Large intestine (tissue), 3 donors: ENCODE results near the gene TJP1. TPM values are rescaled to one million over a fixed set of nuclear protein-coding genes. Genes with fewer than 3 reads are reported as not detected.

Experiments used
- DNase-seq, 2 donors: peaks; one replicate each; pipeline versions ENCODE4 v3.0.0 to v3.0.0-alpha.2; 2013
- H3K27ac ChIP-seq: one replicate; pipeline ENCODE4 v1.5.1; 2013; ENCODE audit warnings: low read length
- H3K27me3 ChIP-seq: 2 replicates; pipeline ENCODE4 v1.6.1; 2013; ENCODE audit warnings: low read length; ENCODE audit not compliant: control insufficient read depth, insufficient read depth
- H3K36me3 ChIP-seq: 2 replicates; pipeline ENCODE4 v1.6.1; 2013; ENCODE audit warnings: low read length; ENCODE audit not compliant: control insufficient read depth, insufficient read depth
- H3K4me1 ChIP-seq: one replicate; pipeline ENCODE4 v1.6.1; 2013; ENCODE audit warnings: low read length; ENCODE audit not compliant: control insufficient read depth, insufficient read depth
- H3K4me3 ChIP-seq: one replicate; pipeline ENCODE4 v1.5.1; 2013; ENCODE audit warnings: low read length
- H3K9me3 ChIP-seq: one replicate; pipeline ENCODE4 v1.6.1; 2013; ENCODE audit warnings: mild to moderate bottlenecking, low read depth, low read length, moderate library complexity; ENCODE audit not compliant: control insufficient read depth
- WGBS: methylation state at CpG from one replicate; pipeline ENCODE4 v1.1.5; 2013; ENCODE audit warnings: low lambda C conversion rate; ENCODE audit not compliant: insufficient coverage; 5-methylcytosine and 5-hydroxymethylcytosine counted together
- polyA plus RNA-seq: library from polyadenylated mRNA; unstranded; fragments of 120-200 nt; gene quantifications from one replicate; pipeline ENCODE4 v1.2.1, GENCODE V29; 2013

The TJP1 gene
- polyA plus RNA-seq, 1 donor: 62.9 TPM

DNA sequence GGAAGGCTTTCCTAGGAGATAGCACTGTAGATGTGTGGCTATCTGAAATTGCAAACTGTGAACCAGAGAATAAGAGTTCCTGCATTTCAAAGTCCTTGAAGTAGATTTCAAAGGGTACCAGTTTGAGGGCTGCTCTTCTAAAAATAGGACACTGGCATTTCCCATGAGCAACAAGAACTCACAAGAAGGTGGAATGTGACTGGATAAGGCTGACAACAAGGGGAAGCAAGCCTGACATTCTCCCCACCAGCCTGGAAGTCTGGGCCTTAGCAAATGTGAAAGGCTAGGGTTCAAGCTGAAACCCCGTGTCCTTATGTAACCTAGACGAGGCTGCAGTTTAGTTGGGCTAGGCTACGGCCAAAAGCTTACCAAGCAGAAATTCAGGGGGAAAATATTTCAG lies 18.7 kb upstream of the TJP1 start:
- 100% methylated on average over 2 of the region's 3 CpGs for WGBS
- no peaks in the 10 kb centered on the region for H3K36me3 ChIP-seq
- H3K4me3 ChIP-seq: no peak overlapping the region
- no peaks in the 10 kb centered on the region for H3K4me1 ChIP-seq
- H3K27me3 ChIP-seq: no peaks in the 10 kb centered on the region
- DNase-seq: no peak
- H3K27ac ChIP-seq: no peak overlapping the region
- no peaks in the 10 kb centered on the region for H3K9me3 ChIP-seq

DNA sequence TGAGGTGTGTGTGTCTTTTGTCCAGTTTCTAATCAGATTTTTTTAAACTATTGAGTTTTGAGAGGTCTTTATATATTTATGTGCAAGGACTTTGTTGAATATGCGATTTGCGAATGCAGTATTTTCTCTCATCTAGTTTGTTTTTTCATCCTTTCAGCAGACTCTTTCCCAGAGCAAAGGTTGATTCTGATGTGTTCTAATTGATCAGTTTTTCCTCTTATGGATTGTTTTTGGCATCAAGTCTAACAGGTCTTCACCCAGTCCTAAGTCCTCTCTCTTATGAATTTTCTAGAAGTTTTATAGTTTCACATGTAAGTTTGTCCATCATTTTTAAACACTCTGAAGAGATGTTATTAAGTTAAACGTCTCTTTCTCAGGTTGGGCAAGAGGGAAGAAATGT lies 17.8 kb upstream of the TJP1 start:
- no peaks in the 10 kb centered on the region for H3K9me3 ChIP-seq
- H3K27ac ChIP-seq: no peak overlapping the region
- H3K36me3 ChIP-seq: no peaks in the 10 kb centered on the region
- no peak overlapping the region for H3K4me3 ChIP-seq
- no peak for DNase-seq
- no peaks in the 10 kb centered on the region for H3K4me1 ChIP-seq
- H3K27me3 ChIP-seq: no peaks in the 10 kb centered on the region
- 100% methylated on average over 1 of the region's 3 CpGs for WGBS

DNA sequence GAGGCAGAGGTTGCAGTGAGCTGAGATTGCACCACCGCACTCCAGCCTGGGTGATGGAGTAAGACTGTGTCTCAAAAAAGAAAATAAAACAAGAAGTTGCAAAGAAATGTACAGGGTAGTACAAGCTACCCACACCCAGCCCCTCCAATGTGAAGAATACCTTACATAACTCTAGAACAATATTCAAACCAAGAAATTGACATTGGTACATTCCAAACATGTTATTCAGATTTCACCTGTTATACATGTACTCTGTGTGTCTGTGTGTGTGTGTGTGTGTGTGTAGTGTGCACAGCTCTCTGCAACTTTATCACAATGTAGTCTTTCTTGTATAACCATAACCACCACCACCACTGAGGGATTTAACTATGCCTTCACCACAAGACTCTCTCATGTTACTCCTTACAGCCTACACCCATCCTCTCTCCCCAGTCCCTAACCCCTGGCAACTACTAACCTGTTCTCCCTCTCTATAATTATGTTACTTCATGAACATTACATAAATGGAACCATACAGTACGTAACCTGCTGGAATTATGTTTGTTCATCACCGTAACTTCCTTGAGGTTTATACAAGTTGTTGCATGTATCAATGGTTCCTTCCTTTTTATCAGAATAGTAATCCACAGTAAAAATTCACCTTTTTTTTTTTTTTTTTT lies 16.2 kb upstream of the TJP1 start:
- no peaks in the 10 kb centered on the region for H3K4me1 ChIP-seq
- WGBS: no CpG with 5 or more reads among the region's 3 CpGs
- H3K36me3 ChIP-seq: no peaks in the 10 kb centered on the region
- no peak overlapping the region for H3K4me3 ChIP-seq
- H3K27me3 ChIP-seq: no peaks in the 10 kb centered on the region
- DNase-seq: no peak
- no peak overlapping the region for H3K27ac ChIP-seq
- no peaks in the 10 kb centered on the region for H3K9me3 ChIP-seq

DNA sequence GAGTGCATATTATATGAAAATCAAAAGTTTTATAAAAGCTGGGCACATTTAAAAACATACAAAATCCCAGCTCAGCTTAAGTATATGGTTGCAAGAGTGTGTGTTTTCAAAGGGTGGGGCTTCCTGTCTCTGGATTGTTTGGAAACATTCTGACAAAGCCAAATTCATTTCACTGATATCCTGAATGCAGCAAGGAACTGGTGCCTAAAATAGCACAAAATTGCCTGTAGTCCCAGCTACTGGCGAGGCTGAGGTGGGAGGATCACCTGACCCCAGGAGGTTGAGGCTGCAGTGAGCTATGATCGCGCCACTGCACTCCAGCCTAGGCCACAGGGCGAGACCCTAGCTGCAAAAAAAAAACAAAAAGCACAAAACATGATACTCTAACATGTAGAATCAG lies 13.0 kb upstream of the TJP1 start:
- Histone ChIP-seq H3K36me3 (no peaks in the 10 kb centered on the region), H3K9me3 (no peaks in the 10 kb centered on the region), H3K27me3 (no peaks in the 10 kb centered on the region), H3K4me3 (no peak overlapping the region), H3K4me1 (no peaks in the 10 kb centered on the region), H3K27ac (no peak overlapping the region)
- no peak for DNase-seq
- WGBS: no CpG with 5 or more reads among the region's 4 CpGs

DNA sequence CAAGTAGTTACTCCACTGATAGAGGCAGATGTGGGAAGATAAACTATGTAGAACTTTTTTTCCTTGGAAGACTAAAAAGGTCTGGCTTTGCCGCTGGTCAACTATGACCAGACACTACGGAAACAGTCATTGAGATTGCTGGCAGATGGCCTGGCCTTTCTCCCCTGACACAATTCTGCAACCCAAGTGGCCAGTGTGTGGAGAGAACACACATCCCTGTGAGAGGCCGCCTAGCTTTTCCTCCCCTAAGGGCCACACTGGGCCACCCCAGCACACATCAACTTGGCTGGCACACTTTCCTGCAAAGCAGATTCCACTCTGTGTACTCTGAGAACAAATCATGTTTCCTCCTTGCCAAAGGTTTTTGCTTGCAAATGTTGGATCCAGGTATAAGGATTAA lies 10.4 kb upstream of the TJP1 start:
- Histone ChIP-seq H3K27ac (no peak overlapping the region), H3K4me1 (no peaks in the 10 kb centered on the region), H3K9me3 (no peaks in the 10 kb centered on the region), H3K4me3 (no peak overlapping the region), H3K27me3 (no peaks in the 10 kb centered on the region), H3K36me3 (no peaks in the 10 kb centered on the region)
- WGBS: no CpG with 5 or more reads among the region's 3 CpGs
- DNase-seq: no peak

DNA sequence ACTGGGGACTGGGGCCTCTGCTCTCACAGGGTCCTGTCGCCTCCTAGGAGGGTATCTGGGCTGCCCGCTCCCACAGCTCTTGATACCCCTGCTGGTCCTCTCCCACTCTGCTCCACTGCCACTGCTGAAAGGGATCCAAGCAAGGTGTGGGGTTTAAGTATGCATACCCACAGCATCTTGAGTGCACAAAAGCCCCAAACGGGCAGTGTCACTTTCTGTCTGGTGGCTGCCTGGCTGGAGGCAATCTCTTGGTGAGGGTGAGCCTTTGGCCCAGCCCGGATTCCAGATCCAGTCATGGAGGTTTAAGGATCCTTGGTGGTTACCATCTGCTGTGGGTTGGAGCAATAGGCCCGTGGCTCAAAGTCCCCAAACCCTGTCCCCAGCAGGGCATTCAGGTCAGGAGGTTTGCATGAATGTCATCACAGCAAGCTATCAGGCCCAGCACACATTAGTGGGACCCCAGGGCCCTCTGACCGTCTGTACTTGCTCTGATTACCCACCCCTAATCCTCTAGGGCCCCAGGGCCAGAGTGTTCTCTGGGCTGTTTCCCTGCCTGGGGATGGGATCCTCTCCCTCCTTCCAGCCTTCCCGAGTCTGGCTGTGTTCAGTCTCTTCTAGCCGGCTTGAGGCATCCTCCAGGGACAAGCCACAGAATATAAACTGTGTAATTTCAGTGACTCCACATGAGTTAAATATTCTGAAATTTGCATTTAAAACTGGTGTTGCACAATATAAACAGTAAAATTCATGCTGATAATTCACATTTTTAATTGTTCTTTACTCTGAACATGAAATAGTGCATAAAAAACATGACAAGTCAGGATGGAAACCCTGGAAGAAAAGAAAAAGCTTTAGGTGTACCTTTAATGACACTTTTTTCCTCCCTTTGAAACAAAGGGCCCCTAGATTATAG lies 4.9 kb upstream of the TJP1 start:
- Histone ChIP-seq H3K27ac (no peak overlapping the region), H3K4me1 (peaks cover 4% of the 10 kb centered on the region), H3K27me3 (no peaks in the 10 kb centered on the region), H3K36me3 (no peaks in the 10 kb centered on the region), H3K4me3 (no peak overlapping the region), H3K9me3 (no peaks in the 10 kb centered on the region)
- no peak for DNase-seq
- no CpG with 5 or more reads among the region's 8 CpGs for WGBS

DNA sequence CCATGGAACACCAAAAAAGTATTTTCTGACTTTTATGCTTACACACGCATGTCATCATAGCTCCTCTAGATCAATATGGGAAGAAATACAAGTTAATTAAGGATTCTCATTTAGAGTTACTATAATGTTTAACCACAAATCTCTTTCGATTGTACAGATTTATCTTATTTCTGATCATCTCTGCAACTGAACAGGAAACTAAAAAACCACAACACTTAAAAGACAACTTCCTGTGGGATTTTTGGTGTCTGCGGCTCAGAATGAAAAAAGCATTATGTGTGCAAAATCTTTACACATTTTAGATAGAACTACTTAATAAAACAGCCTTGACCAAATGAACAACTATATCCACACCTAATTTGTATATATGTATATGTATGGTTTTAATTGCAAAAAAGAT lies 3.0 kb upstream of the TJP1 start:
- no peak for DNase-seq
- Histone ChIP-seq H3K4me1 (peaks cover 4% of the 10 kb centered on the region), H3K9me3 (no peaks in the 10 kb centered on the region), H3K4me3 (no peak overlapping the region), H3K27ac (no peak overlapping the region), H3K36me3 (no peaks in the 10 kb centered on the region), H3K27me3 (no peaks in the 10 kb centered on the region)
- WGBS: 63% methylated on average over 2 of the region's 3 CpGs

DNA sequence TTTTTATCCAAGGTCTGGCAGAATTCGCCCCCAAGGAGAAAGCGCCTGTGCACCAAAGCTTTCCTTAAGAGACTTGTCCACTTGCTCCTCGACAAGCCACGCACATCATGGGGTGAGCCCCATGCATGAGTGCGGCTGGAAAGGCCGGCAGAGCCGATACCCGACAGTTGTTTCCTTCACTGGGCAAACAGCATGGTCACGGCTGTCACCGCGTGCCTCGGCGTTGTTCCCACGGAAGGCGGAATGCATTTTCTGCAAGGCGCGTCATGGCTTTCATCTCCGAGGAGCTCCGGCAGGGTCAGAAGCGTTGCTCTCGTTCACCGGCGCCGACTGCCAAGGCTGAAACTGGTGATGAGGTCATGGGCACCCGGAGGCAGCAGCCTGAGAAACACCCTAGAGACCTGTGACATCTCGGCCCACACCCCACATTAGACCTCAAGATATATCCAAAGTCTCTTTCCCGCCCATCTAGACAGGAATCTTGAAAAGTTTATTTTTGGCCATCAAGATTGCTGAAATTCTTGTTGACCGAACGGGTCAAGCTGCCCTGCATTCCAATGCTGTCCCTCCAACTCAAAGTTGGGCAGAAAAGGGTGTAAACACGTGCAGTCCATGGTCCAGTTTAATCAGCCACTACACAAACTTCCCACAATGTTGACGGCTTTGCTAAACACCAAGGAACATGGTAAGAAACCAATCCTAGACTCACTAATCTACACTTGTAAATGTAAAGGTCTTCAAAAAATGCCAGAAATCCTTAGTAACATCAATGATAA lies 604 bp upstream of the TJP1 start:
- DNase-seq: peak; percentile 45 to 86
- H3K27me3 ChIP-seq: no peaks in the 10 kb centered on the region
- H3K36me3 ChIP-seq: no peaks in the 10 kb centered on the region
- WGBS: 40% methylated on average over 1 of the region's 31 CpGs
- H3K9me3 ChIP-seq: no peaks in the 10 kb centered on the region
- peak overlapping the region; percentile 79 for H3K4me3 ChIP-seq
- peak overlapping the region; percentile 91 for H3K27ac ChIP-seq
- peaks cover 4% of the 10 kb centered on the region for H3K4me1 ChIP-seq

DNA sequence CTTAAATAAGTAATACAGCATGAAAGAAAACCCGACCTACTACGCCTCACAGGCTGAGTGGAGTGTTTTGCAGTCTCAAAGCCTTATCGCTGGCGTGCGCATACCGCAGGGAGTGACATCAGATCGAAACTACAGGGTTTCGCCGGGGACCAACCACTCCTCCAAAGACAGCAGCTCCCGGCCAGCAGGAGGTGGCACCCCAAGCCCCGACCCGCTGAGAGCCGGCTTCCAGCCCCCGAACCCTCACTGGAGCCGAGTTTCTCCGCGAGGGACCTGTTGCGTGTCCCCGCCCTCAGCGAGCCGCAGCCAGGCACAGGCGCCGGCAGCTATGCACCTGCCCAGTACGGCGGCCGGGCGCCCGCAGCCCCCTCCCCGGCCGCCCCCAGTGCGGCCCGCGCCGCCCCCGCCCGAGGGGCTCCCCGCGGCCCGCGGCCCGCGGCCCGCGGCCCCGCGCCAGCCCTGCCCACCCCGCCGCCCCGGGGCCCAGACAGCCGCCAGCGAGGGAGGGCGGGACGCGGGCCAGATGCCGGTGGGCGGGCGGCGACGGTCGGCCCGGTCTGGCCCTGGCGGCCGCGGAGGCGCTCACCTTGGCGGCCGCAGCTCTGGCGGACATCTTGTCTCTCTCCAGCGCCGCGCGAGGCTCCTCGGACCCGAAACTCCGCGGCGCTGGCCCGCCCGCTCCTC lies 710 bp downstream of the TJP1 start:
- Histone ChIP-seq H3K27ac (peak overlapping the region; percentile 97), H3K27me3 (no peaks in the 10 kb centered on the region), H3K4me3 (peak overlapping the region; percentile 79), H3K9me3 (no peaks in the 10 kb centered on the region), H3K36me3 (no peaks in the 10 kb centered on the region), H3K4me1 (peaks cover 4% of the 10 kb centered on the region)
- DNase-seq: peak; percentile 88 to 93
- no CpG with 5 or more reads among the region's 79 CpGs for WGBS
